ENCODE data around the gene IL33. TPM values are rescaled to one million over a fixed set of nuclear protein-coding genes. Genes with fewer than 3 reads are reported as not detected.

Gene IL33
- total RNA-seq, 2 donors from 2014 or later, result 0.33 to 0.97 TPM

DNA sequence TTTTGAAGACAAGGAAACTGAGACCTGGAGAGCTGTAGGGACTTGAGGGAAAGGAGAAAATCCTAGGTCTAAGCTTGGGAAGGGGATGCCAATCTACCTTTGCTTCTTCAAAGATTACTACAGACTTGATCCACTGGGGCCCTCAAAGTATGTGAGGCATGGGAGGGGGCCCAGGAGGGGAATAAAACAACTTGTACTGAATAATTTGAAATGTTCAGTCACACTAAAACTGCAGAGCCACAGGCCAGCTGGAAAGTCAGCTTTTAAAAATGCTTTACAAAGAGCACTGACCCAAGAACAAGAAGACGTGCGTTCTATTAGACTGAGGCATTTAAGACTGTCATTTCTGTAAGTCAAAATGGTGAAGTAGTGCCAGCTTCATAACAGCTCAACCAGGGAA, 13.6 kb downstream of the IL33 start:
- H3K4me1 ChIP-seq (ENCODE audit: control insufficient read depth, insufficient read depth, low read length), result peaks cover 5% of the 10 kb centered on the region
- H3K36me3 ChIP-seq (ENCODE audit: control insufficient read depth, insufficient read depth, low read length), result no peaks in the 10 kb centered on the region
- no peak overlapping the region for H3K4me3 ChIP-seq (ENCODE audit: low read length)
- 93 to 100% methylated on average over 2 of the region's 2 CpGs for WGBS, 2 experiments (ENCODE audit: insufficient coverage in 1 of 2, insufficient read length in 1 of 2)
- no peaks in the 10 kb centered on the region for H3K9me3 ChIP-seq (ENCODE audit: control insufficient read depth, low read length)
- H3K36me3 Mint-ChIP-seq (ENCODE audit: low read depth), result no peaks in the 10 kb centered on the region
- peaks cover 3% of the 10 kb centered on the region for H3K4me1 Mint-ChIP-seq
- H3K4me3 Mint-ChIP-seq, result no peak overlapping the region
- no peaks in the 10 kb centered on the region for H3K27me3 Mint-ChIP-seq (ENCODE audit: insufficient read depth)
- H3K27ac ChIP-seq (ENCODE audit: low read depth, low read length), result no peak overlapping the region
- DNase-seq, result no peak
- H3K9me3 Mint-ChIP-seq, result no peaks in the 10 kb centered on the region
- no peaks in the 10 kb centered on the region for H3K27me3 ChIP-seq (ENCODE audit: control insufficient read depth, insufficient read depth, low read length, poor library complexity, severe bottlenecking)
- TF ChIP-seq, protein P1, sequence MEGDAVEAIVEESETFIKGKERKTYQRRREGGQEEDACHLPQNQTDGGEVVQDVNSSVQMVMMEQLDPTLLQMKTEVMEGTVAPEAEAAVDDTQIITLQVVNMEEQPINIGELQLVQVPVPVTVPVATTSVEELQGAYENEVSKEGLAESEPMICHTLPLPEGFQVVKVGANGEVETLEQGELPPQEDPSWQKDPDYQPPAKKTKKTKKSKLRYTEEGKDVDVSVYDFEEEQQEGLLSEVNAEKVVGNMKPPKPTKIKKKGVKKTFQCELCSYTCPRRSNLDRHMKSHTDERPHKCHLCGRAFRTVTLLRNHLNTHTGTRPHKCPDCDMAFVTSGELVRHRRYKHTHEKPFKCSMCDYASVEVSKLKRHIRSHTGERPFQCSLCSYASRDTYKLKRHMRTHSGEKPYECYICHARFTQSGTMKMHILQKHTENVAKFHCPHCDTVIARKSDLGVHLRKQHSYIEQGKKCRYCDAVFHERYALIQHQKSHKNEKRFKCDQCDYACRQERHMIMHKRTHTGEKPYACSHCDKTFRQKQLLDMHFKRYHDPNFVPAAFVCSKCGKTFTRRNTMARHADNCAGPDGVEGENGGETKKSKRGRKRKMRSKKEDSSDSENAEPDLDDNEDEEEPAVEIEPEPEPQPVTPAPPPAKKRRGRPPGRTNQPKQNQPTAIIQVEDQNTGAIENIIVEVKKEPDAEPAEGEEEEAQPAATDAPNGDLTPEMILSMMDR (conservative IDR thresholded peaks at IDR 0.05), result no peak
- no peak overlapping the region for H3K27ac Mint-ChIP-seq
- H3K9ac ChIP-seq (ENCODE audit: extremely low read depth, low read length, poor library complexity, severe bottlenecking), result no peak overlapping the region

DNA sequence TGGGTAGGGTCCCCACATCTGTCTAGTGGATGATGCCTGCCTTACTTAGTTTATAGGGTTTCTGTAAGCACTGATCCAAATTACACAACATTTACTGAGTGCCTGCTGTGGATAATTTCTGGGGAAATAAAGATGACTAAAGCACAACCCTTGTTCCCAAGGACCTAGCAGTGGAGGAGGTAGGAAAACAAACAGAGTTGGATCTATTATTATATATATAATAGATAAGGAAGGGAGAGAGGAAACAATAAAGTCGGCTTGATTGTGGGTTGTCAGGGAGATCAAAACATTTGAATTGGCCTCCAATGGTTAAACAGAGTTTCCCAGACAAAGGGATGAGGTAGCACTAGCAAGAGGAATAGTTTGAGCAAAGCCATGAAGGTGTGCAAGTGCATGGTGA, 14.0 kb downstream of the IL33 start:
- no peak overlapping the region for H3K27ac ChIP-seq (ENCODE audit: low read depth, low read length)
- H3K4me3 ChIP-seq (ENCODE audit: low read length), result no peak overlapping the region
- no peaks in the 10 kb centered on the region for H3K9me3 ChIP-seq (ENCODE audit: control insufficient read depth, low read length)
- DNase-seq, result no peak
- WGBS, 2 experiments (ENCODE audit: insufficient coverage in 1 of 2, insufficient read length in 1 of 2), result 90 to 100% methylated on average over 1 of the region's 1 CpG
- TF ChIP-seq, protein P1 (conservative IDR thresholded peaks at IDR 0.05), result no peak
- Mint-ChIP-seq H3K27me3 (ENCODE audit: insufficient read depth) (no peaks in the 10 kb centered on the region), H3K36me3 (ENCODE audit: low read depth) (no peaks in the 10 kb centered on the region), H3K27ac (no peak overlapping the region), H3K9me3 (no peaks in the 10 kb centered on the region), H3K4me3 (no peak overlapping the region), H3K4me1 (peaks cover 3% of the 10 kb centered on the region)
- H3K9ac ChIP-seq (ENCODE audit: extremely low read depth, low read length, poor library complexity, severe bottlenecking), result no peak overlapping the region
- peaks cover 5% of the 10 kb centered on the region for H3K4me1 ChIP-seq (ENCODE audit: control insufficient read depth, insufficient read depth, low read length)
- no peaks in the 10 kb centered on the region for H3K27me3 ChIP-seq (ENCODE audit: control insufficient read depth, insufficient read depth, low read length, poor library complexity, severe bottlenecking)
- no peaks in the 10 kb centered on the region for H3K36me3 ChIP-seq (ENCODE audit: control insufficient read depth, insufficient read depth, low read length)

DNA sequence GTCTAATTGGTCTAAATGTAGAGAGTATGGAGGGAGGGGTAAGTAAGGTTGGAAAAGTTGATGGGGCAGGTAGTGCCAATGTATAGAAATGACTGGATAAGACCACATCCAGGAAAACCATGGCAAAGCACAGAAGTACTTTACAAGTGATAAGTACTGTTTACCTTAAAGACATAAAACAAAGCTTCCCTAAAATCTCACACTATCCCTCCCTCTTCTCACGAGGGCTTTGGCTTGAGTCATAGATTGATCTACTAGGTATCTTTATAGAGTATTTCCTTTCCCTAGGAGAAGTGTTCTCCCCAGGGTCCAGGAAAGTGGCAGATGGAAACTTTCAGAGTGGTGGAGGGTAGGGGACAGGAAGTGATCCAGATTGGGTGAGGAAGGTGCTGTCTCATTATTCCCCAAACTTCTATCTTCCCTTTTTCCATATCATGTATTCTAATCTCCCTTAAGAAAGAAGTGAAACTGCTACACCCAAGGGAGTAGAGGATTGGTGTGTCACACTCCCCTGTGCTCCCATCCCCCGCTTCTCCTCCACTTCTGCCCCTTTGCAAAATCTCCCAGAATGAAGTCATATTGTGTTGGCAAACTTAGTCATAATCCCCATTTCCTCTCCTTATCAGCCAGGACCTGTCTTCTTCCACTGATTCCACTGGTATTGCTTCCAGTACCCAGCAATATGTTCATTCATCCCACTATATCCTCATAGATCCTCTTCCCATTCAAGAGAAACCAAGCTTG, 14.6 kb downstream of the IL33 start:
- Mint-ChIP-seq H3K9me3 (no peaks in the 10 kb centered on the region), H3K27ac (no peak overlapping the region), H3K4me1 (peaks cover 3% of the 10 kb centered on the region), H3K4me3 (no peak overlapping the region), H3K36me3 (ENCODE audit: low read depth) (no peaks in the 10 kb centered on the region), H3K27me3 (ENCODE audit: insufficient read depth) (no peaks in the 10 kb centered on the region)
- no peaks in the 10 kb centered on the region for H3K27me3 ChIP-seq (ENCODE audit: control insufficient read depth, insufficient read depth, low read length, poor library complexity, severe bottlenecking)
- H3K4me1 ChIP-seq (ENCODE audit: control insufficient read depth, insufficient read depth, low read length), result peaks cover 5% of the 10 kb centered on the region
- TF ChIP-seq, protein P1 (conservative IDR thresholded peaks at IDR 0.05), result no peak
- H3K36me3 ChIP-seq (ENCODE audit: control insufficient read depth, insufficient read depth, low read length), result no peaks in the 10 kb centered on the region
- no peak overlapping the region for H3K4me3 ChIP-seq (ENCODE audit: low read length)
- WGBS, 2 experiments (ENCODE audit: insufficient coverage in 1 of 2, insufficient read length in 1 of 2), result 78 to 80% methylated on average over 1 to 2 of the region's 2 CpGs
- no peak overlapping the region for H3K9ac ChIP-seq (ENCODE audit: extremely low read depth, low read length, poor library complexity, severe bottlenecking)
- H3K27ac ChIP-seq (ENCODE audit: low read depth, low read length), result no peak overlapping the region
- DNase-seq, result no peak
- no peaks in the 10 kb centered on the region for H3K9me3 ChIP-seq (ENCODE audit: control insufficient read depth, low read length)

All from endodermal cell (in vitro differentiated cells).